Keratinocyte (primary cell): ENCODE results near the gene IL1RAPL1.

Experiments used
- EZH2 ChIP-seq: IDR thresholded peaks from one replicate; pipeline ENCODE4 v1.6.1; 2012; ENCODE audit warnings: inconsistent platforms, mild to moderate bottlenecking, low read length, moderate library complexity
- TF ChIP-seq, protein P1 (sequence below), 3 experiments: IDR thresholded peaks in 1 of 3; conservative IDR thresholded peaks in 1 of 3; optimal IDR thresholded peaks in 1 of 3; 2 replicates in 2 of 3; 3 replicates in 1 of 3; pipeline versions ENCODE3 to v1.5.1; 2011; ENCODE audit warnings: low read length in 3 of 3, mild to moderate bottlenecking in 3 of 3, moderate library complexity in 2 of 3, control low read depth in 1 of 3, inconsistent platforms in 1 of 3; ENCODE audit not compliant: insufficient read depth in 2 of 3; ENCODE audit errors: extremely low read depth in 1 of 3

DNA sequence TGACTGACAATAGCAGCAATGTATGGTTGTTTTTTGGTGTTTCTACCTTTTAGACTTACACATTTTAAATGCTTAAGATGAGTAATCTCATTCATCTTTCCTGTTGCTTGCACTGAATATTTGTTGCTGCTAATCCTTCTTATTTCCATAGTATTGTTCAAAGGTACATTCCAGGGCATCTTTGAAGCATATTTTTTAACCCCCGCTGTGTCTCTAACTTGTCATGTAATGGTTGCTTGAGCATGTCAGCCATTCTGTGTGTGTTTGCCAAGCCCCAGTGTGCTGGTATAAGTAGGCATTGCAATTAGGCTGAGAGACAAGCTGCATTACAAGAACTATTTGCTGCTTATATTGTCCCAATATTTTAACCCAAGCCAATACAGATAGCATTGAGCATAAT, 87.9 kb downstream of the IL1RAPL1 start:
- TF ChIP-seq, protein P1, sequence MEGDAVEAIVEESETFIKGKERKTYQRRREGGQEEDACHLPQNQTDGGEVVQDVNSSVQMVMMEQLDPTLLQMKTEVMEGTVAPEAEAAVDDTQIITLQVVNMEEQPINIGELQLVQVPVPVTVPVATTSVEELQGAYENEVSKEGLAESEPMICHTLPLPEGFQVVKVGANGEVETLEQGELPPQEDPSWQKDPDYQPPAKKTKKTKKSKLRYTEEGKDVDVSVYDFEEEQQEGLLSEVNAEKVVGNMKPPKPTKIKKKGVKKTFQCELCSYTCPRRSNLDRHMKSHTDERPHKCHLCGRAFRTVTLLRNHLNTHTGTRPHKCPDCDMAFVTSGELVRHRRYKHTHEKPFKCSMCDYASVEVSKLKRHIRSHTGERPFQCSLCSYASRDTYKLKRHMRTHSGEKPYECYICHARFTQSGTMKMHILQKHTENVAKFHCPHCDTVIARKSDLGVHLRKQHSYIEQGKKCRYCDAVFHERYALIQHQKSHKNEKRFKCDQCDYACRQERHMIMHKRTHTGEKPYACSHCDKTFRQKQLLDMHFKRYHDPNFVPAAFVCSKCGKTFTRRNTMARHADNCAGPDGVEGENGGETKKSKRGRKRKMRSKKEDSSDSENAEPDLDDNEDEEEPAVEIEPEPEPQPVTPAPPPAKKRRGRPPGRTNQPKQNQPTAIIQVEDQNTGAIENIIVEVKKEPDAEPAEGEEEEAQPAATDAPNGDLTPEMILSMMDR (optimal IDR thresholded peaks at IDR 0.05 in 1 of 3, IDR thresholded peaks at IDR 0.05 in 1 of 3, conservative IDR thresholded peaks at IDR 0.05 in 1 of 3; ENCODE audit: extremely low read depth in 1 of 3, insufficient read depth in 2 of 3, low read length in 3 of 3) = no peak
- no peak for TF ChIP-seq EZH2
